ENCODE results near the gene OR6A2. TPM values are rescaled to one million over a fixed set of nuclear protein-coding genes. Genes with fewer than 3 reads are reported as not detected.

OR6A2 gene
- total RNA-seq, 2 experiments from 2014 or later: not detected

DNA sequence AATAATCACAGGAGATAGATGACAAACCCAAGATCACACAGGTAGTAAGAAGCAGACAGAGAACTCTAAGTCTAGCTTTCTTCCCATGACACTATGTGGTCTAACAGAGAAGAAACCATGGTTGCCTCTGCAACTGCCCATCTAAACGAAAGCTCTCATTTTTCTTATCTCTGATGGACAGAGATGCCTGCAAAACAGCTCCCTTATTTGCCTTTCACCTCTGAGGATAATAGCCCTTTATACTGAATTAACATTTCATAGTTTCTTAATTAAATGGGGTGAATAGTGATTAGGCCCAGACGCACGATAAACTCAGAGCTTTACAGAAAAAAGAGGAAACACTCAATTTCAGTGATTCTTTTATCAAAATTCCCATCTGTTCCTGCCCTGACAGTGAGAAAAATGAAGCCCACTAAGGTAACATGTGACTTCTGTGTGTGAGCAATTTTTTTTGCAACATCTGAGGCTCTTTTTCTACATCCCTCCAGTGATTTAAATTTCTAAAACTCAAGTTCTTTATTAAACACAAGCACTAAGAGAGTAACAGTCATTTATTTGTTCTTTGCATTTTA, 52.3 kb downstream of the OR6A2 start:
- peak overlapping the region; percentile 69 for H3K4me3 ChIP-seq (ENCODE audit: low read length)
- ATAC-seq (ENCODE audit: poor library complexity) (no peak), DNase-seq (no peak)
- Mint-ChIP-seq H3K9me3 (no peaks in the 10 kb centered on the region), H3K4me1 (ENCODE audit: low read depth) (peaks cover 33% of the 10 kb centered on the region), H3K4me3 (no peak overlapping the region), H3K27me3 (no peaks in the 10 kb centered on the region), H3K36me3 (ENCODE audit: low read depth) (peaks cover 13% of the 10 kb centered on the region), H3K27ac (no peak overlapping the region)
- no peaks in the 10 kb centered on the region for H3K9me3 ChIP-seq (ENCODE audit: control insufficient read depth in 1 of 2, insufficient read depth in 1 of 2, low read length in 2 of 2)
- H3K4me1 ChIP-seq (ENCODE audit: insufficient read depth, low read length): peaks cover 17% of the 10 kb centered on the region
- no peaks in the 10 kb centered on the region for H3K27me3 ChIP-seq (ENCODE audit: control insufficient read depth in 1 of 2, insufficient read depth in 2 of 2, low read length in 2 of 2)
- CTCF ChIA-PET: interaction anchor here (1.2 to 5.8 kb wide), 8 partner anchors 8 to 368 kb away, joined by 3 to 39 read pairs (median 12); partner anchors contain the start of gene MRPL17
- H3K27ac ChIP-seq (ENCODE audit: low read depth in 1 of 2, low read length in 2 of 2): peak overlapping the region; percentile 84 to 93
- POLR2A ChIA-PET: interaction anchor here (1.1 to 4.3 kb wide), 11 partner anchors 9 to 357 kb away, joined by 3 to 81 read pairs (median 8); partner anchors contain the start of genes MRPL17, SMPD1, TAF10 and TPP1
- intact Hi-C loops (cut with DNase I, micrococcal nuclease): loop anchor here (2.0 to 10.0 kb wide), 2 partner anchors 14 to 1052 kb away; no protein-coding TSS in a partner anchor
- no peak for TF ChIP-seq CTCF (IDR thresholded peaks at IDR 0.05)
- no peaks in the 10 kb centered on the region for H3K36me3 ChIP-seq (ENCODE audit: insufficient read depth, low read length)

GRCh38 chr11:6746626-6747025, 52.9 kb downstream of the OR6A2 start:
- peaks cover 19% of the 10 kb centered on the region for H3K36me3 Mint-ChIP-seq (ENCODE audit: low read depth)
- no peak overlapping the region for H3K4me3 Mint-ChIP-seq
- peak; percentile 40 for ATAC-seq (ENCODE audit: poor library complexity)
- intact Hi-C loops (cut with DNase I, micrococcal nuclease): loop anchor here (1.0 to 10.0 kb wide), 3 partner anchors 8 to 1052 kb away; no protein-coding TSS in a partner anchor
- H3K9me3 Mint-ChIP-seq: no peaks in the 10 kb centered on the region
- no peak overlapping the region for H3K27ac Mint-ChIP-seq
- peaks cover 4% of the 10 kb centered on the region for H3K36me3 ChIP-seq (ENCODE audit: insufficient read depth, low read length)
- peak overlapping the region; percentile 84 to 93 for H3K27ac ChIP-seq (ENCODE audit: low read depth in 1 of 2, low read length in 2 of 2)
- CTCF ChIA-PET: interaction anchor here (1.2 to 5.8 kb wide), 9 partner anchors 8 to 367 kb away, joined by 3 to 39 read pairs (median 12); partner anchors contain the start of gene MRPL17
- no peak for DNase-seq
- H3K27me3 Mint-ChIP-seq: no peaks in the 10 kb centered on the region
- no peak for TF ChIP-seq CTCF (IDR thresholded peaks at IDR 0.05)
- peaks cover 17% of the 10 kb centered on the region for H3K4me1 ChIP-seq (ENCODE audit: insufficient read depth, low read length)
- H3K9me3 ChIP-seq (ENCODE audit: control insufficient read depth in 1 of 2, insufficient read depth in 1 of 2, low read length in 2 of 2): no peaks in the 10 kb centered on the region
- H3K4me3 ChIP-seq (ENCODE audit: low read length): peak overlapping the region; percentile 69
- no peaks in the 10 kb centered on the region for H3K27me3 ChIP-seq (ENCODE audit: control insufficient read depth in 1 of 2, insufficient read depth in 2 of 2, low read length in 2 of 2)
- peaks cover 38% of the 10 kb centered on the region for H3K4me1 Mint-ChIP-seq (ENCODE audit: low read depth)
- POLR2A ChIA-PET: interaction anchor here (1.1 to 4.3 kb wide), 11 partner anchors 9 to 356 kb away, joined by 3 to 81 read pairs (median 8); partner anchors contain the start of genes MRPL17, SMPD1, TAF10 and TPP1

DNA sequence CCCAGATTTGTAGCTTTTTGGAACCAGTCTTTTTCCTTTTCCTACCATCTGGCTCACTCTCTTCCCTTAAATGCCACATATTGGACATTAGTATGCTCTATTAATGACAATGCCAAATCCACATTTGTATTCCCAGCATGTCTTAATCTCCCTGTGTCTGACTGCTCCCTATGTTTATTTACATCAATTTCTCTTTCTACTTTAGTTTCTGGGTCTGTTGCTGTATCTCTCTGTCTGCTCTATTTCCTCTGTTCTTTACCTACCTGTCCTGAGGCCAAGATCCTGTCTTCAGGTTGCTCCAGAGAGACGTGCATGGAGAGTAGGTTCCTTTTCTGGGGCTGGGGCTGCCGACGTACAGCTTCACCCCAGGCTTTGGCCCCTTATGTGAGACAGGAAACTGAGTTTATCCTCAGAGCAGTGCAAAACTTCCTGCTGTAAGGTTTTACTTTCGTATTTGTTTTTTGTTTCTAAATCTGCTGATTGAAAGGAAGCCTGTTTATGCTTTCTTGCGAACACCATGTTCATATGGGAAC, 53.3 kb downstream of the OR6A2 start:
- H3K9me3 Mint-ChIP-seq: no peaks in the 10 kb centered on the region
- POLR2A ChIA-PET: interaction anchor here (1.1 to 4.3 kb wide), 14 partner anchors 10 to 356 kb away, joined by 3 to 81 read pairs (median 7); partner anchors contain the start of genes MRPL17, SMPD1, TAF10 and TPP1

More for the DNA sequence above, 53.3 kb downstream of the OR6A2 start:
- CTCF ChIA-PET: interaction anchor here (1.2 to 5.8 kb wide), 10 partner anchors 8 to 367 kb away, joined by 3 to 39 read pairs (median 10); partner anchors contain the start of gene MRPL17
- Histone ChIP-seq H3K36me3 (ENCODE audit: insufficient read depth, low read length) (peaks cover 5% of the 10 kb centered on the region), H3K27me3 (ENCODE audit: control insufficient read depth in 1 of 2, insufficient read depth in 2 of 2, low read length in 2 of 2) (no peaks in the 10 kb centered on the region), H3K4me1 (ENCODE audit: insufficient read depth, low read length) (peaks cover 17% of the 10 kb centered on the region), H3K27ac (ENCODE audit: low read depth in 1 of 2, low read length in 2 of 2) (peak overlapping the region; percentile 84 to 93), H3K4me3 (ENCODE audit: low read length) (peak overlapping the region; percentile 69), H3K9me3 (ENCODE audit: control insufficient read depth in 1 of 2, insufficient read depth in 1 of 2, low read length in 2 of 2) (no peaks in the 10 kb centered on the region)
- Mint-ChIP-seq H3K4me3 (no peak overlapping the region), H3K27ac (no peak overlapping the region), H3K4me1 (ENCODE audit: low read depth) (peaks cover 40% of the 10 kb centered on the region), H3K27me3 (no peaks in the 10 kb centered on the region), H3K36me3 (ENCODE audit: low read depth) (peaks cover 20% of the 10 kb centered on the region)
- intact Hi-C loops (cut with DNase I, micrococcal nuclease): loop anchor here (1.0 to 10.0 kb wide), 3 partner anchors 8 to 1051 kb away; no protein-coding TSS in a partner anchor
- DNase-seq (peak in 13 of 14 experiments; percentile 19 to 84 (median 45)), ATAC-seq (ENCODE audit: poor library complexity) (peak; percentile 81)
- TF ChIP-seq CTCF (IDR thresholded peaks at IDR 0.05): no peak
